Spleen (tissue), 11 donors: ENCODE measurements around the gene TSHZ2. TPM values are rescaled to one million over a fixed set of nuclear protein-coding genes. Genes with fewer than 3 reads are reported as not detected.

Experiments used
- DNase-seq: peaks from one replicate; pipeline ENCODE4 v3.0.0-alpha.2; 2020
- H3K27ac ChIP-seq, 8 donors: fragments of 200-600 bp; sonication (generic) in 7 of 8; 1 replicate in 4 of 8; 2 replicates in 4 of 8; pipeline versions ENCODE4 v1.5.0 to v1.8.0; 2016 to 2021; ENCODE audit warnings: inconsistent platforms in 4 of 8, mild to moderate bottlenecking in 4 of 8, moderate library complexity in 1 of 8
- H3K27me3 ChIP-seq, 7 donors: fragments of 200-600 bp; sonication (generic) in 6 of 7; replicated peaks in 1 of 7; 1 replicate in 4 of 7; 2 replicates in 3 of 7; pipeline versions ENCODE4 v1.5.0 to v1.8.0; 2016 to 2021; ENCODE audit warnings: inconsistent platforms in 3 of 7, mild to moderate bottlenecking in 1 of 7
- H3K36me3 ChIP-seq, 6 donors: fragments of 200-600 bp; sonication (generic) in 5 of 6; 1 replicate in 4 of 6; 2 replicates in 2 of 6; pipeline versions ENCODE4 v1.5.0 to v1.8.0; 2016 to 2021; ENCODE audit warnings: inconsistent platforms in 2 of 6
- H3K4me1 ChIP-seq, 6 donors: fragments of 200-600 bp; sonication (generic) in 5 of 6; 1 replicate in 3 of 6; 2 replicates in 3 of 6; pipeline versions ENCODE4 v1.5.0 to v1.8.0; 2016 to 2021; ENCODE audit warnings: inconsistent platforms in 3 of 6
- H3K4me3 ChIP-seq, 8 donors: fragments of 200-600 bp; sonication (generic) in 7 of 8; 1 replicate in 4 of 8; 2 replicates in 4 of 8; pipeline versions ENCODE4 v1.5.0 to v1.8.0; 2016 to 2021; ENCODE audit warnings: inconsistent platforms in 4 of 8, mild to moderate bottlenecking in 4 of 8, moderate library complexity in 2 of 8
- H3K9me3 ChIP-seq, 8 donors: fragments of 200-600 bp; sonication (generic) in 7 of 8; 1 replicate in 4 of 8; 2 replicates in 4 of 8; pipeline versions ENCODE4 v1.5.0 to v1.8.0; 2016 to 2021; ENCODE audit warnings: inconsistent platforms in 4 of 8
- POLR2A ChIP-seq, 3 donors: fragments of 450-650 bp; IDR thresholded peaks; one replicate each; pipeline ENCODE4 v1.5.1; 2017; ENCODE audit warnings: antibody characterized with exemption in 3 of 3, mild to moderate bottlenecking in 1 of 3
- POLR2AphosphoS5 ChIP-seq, 3 donors: sonication (generic); formaldehyde crosslinking; IDR thresholded peaks; one replicate each; pipeline ENCODE4 v1.5.1; 2017; ENCODE audit warnings: antibody characterized with exemption in 3 of 3
- WGBS, 5 donors: extraction: QIAGEN DNeasy Blood & Tissue Kit in 3 of 5; methylation state at CpG; one replicate each; pipeline versions ENCODE4 v1.1.5 to v1.1.7; 2013 to 2018; 5-methylcytosine and 5-hydroxymethylcytosine counted together
- intact Hi-C: fragments of 100-400 bp; cut with DNase I; formaldehyde crosslinking; loops from one replicate; pipeline ENCODE4 v1.15.0; 2023; ENCODE audit warnings: low total_unique reads
- polyA plus RNA-seq, 3 donors: library from polyadenylated mRNA; stranded (reverse); fragments of 200-250 nt; gene quantifications; one replicate each; pipeline ENCODE4 v1.2.1, GENCODE V29; 2013
- total RNA-seq, 7 donors: library from RNA; depleted of rRNA in 3 of 7; stranded (reverse); fragments of >200 nt in 3 of 7; fragmentation: NEBNext Ultra II Directional in 4 of 7; extraction: Animal tissue kit (Norgen Biotek cat#: 25700) in 4 of 7; gene quantifications; one replicate each; pipeline versions ENCODE4 v1.1.0 to v1.2.1, GENCODE V29; 2016 to 2021
- TF ChIP-seq, protein P1 (sequence below), 11 experiments: fragments of 200-600 bp in 7 of 11; fragments of 450-650 bp in 4 of 11; sonication (generic) in 4 of 11; IDR thresholded peaks in 8 of 11; conservative IDR thresholded peaks in 3 of 11; 1 replicate in 7 of 11; 2 replicates in 4 of 11; pipeline versions ENCODE4 v1.4.0 to v1.8.0; 2016 to 2021; ENCODE audit warnings: antibody characterized with exemption in 11 of 11, inconsistent platforms in 4 of 11, mild to moderate bottlenecking in 1 of 11
- donor health status: healthy with polysubstance abuse.
- donor health status: DM: no; HTN: no; CAD: no; lungs with moderate emphysema.
- donor health status: DM: no; HTN: no; CAD: no.
- donor health status: Bipolar disorder and iron deficiency.
- donor health status: healthy.
- donor health status: DM: no; HTN: no; CAD: no.
- donor health status: DM: yes; HTN: yes; CAD: no.

Gene TSHZ2
- total and polyA plus RNA-seq, 10 donors = 0.86 to 19.2 (median 15.7) TPM

DNA sequence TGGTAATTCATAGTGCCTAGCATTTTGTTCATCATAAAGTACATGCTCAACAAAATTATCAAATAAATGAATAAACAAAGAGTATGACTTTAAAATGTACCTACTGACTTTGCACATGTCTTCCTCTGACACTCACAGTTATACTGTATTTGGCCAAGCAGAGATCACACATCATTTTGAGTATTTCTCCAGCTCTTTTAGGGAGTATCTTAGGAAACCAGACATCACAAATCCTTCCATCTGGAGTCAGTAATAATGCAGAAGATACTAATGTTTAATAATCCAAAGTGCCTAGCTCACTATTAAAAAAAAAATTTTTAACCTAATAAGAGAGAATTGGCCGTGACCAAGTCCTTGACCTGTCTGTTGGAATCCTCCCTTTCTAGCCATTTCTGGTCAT lies 466.9 kb downstream of the TSHZ2 start:
- intact Hi-C loops = no loop called here
- Histone ChIP-seq H3K36me3 (no peaks in the 10 kb centered on the region), H3K27ac (no peak overlapping the region), H3K27me3 (peaks cover 0 to 13% (median 0%) of the 10 kb centered on the region in 7 donors), H3K4me3 (no peak overlapping the region), H3K9me3 (no peaks in the 10 kb centered on the region), H3K4me1 (no peaks in the 10 kb centered on the region)
- no peak for DNase-seq
- 33 to 68% (median 58%) methylated on average over 1 of the region's 1 CpG for WGBS, 5 donors
- TF ChIP-seq, protein P1, sequence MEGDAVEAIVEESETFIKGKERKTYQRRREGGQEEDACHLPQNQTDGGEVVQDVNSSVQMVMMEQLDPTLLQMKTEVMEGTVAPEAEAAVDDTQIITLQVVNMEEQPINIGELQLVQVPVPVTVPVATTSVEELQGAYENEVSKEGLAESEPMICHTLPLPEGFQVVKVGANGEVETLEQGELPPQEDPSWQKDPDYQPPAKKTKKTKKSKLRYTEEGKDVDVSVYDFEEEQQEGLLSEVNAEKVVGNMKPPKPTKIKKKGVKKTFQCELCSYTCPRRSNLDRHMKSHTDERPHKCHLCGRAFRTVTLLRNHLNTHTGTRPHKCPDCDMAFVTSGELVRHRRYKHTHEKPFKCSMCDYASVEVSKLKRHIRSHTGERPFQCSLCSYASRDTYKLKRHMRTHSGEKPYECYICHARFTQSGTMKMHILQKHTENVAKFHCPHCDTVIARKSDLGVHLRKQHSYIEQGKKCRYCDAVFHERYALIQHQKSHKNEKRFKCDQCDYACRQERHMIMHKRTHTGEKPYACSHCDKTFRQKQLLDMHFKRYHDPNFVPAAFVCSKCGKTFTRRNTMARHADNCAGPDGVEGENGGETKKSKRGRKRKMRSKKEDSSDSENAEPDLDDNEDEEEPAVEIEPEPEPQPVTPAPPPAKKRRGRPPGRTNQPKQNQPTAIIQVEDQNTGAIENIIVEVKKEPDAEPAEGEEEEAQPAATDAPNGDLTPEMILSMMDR (IDR thresholded peaks at IDR 0.05 in 8 of 11, conservative IDR thresholded peaks at IDR 0.05 in 3 of 11) = no peak
- TF ChIP-seq POLR2AphosphoS5 (IDR thresholded peaks at IDR 0.05) = no peak
- no peak for TF ChIP-seq POLR2A (IDR thresholded peaks at IDR 0.05)

GRCh38 chr20:53439616-53440015 lies 467.5 kb downstream of the TSHZ2 start:
- 68 to 82% (median 72%) methylated on average over 2 of the region's 2 CpGs for WGBS, 5 donors
- Histone ChIP-seq H3K36me3 (no peaks in the 10 kb centered on the region), H3K27me3 (peaks cover 0 to 13% (median 0%) of the 10 kb centered on the region in 7 donors), H3K27ac (no peak overlapping the region), H3K4me3 (no peak overlapping the region), H3K9me3 (no peaks in the 10 kb centered on the region), H3K4me1 (no peaks in the 10 kb centered on the region)
- intact Hi-C loops = no loop called here
- DNase-seq = no peak
- TF ChIP-seq POLR2AphosphoS5 (IDR thresholded peaks at IDR 0.05) = no peak

GRCh38 chr20:53444401-53445149 lies 472.4 kb downstream of the TSHZ2 start:
- TF ChIP-seq POLR2A (IDR thresholded peaks at IDR 0.05) (no peak), POLR2AphosphoS5 (IDR thresholded peaks at IDR 0.05) (no peak)
- TF ChIP-seq, protein P1 (IDR thresholded peaks at IDR 0.05 in 8 of 11, conservative IDR thresholded peaks at IDR 0.05 in 3 of 11) = no peak
- no peak overlapping the region for H3K4me3 ChIP-seq
- H3K27ac ChIP-seq = no peak overlapping the region
- 59 to 70% (median 65%) methylated on average over 9 of the region's 9 CpGs for WGBS, 5 donors
- no peaks in the 10 kb centered on the region for H3K36me3 ChIP-seq
- H3K4me1 ChIP-seq = no peaks in the 10 kb centered on the region
- peaks cover 0 to 6% (median 0%) of the 10 kb centered on the region in 7 donors for H3K27me3 ChIP-seq
- H3K9me3 ChIP-seq = peaks cover 6 to 30% (median 28%) of the 10 kb centered on the region in 8 donors
- intact Hi-C loops = no loop called here
- no peak for DNase-seq

DNA sequence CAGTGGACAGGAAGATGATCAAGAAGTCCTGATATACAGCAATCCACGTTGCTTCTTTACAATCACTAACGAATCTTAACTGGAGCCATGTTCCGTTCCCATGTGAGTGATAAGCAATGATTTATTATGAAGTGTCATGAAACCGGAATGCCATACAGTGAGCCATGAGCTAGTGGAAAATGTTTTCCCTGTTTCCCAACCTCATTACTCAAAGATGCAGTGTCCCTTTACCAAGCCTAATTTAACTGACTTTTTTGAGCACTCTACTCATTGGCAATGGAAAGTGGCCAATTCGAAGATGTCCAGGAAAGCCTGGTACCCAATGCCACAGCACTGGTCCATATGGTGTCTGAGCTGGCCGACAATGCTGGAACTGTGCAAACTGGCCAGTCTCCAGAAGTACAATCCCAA lies 473.2 kb downstream of the TSHZ2 start:
- H3K27me3 ChIP-seq = peaks cover 0 to 6% (median 0%) of the 10 kb centered on the region in 7 donors
- H3K4me1 ChIP-seq = no peaks in the 10 kb centered on the region
- peaks cover 6 to 38% (median 35%) of the 10 kb centered on the region in 8 donors for H3K9me3 ChIP-seq
- no peak overlapping the region for H3K27ac ChIP-seq
- intact Hi-C loops = no loop called here
- WGBS, 5 donors = 66 to 77% (median 73%) methylated on average over 6 of the region's 6 CpGs
- DNase-seq = no peak
- no peak for TF ChIP-seq POLR2A (IDR thresholded peaks at IDR 0.05)
- TF ChIP-seq POLR2AphosphoS5 (IDR thresholded peaks at IDR 0.05) = no peak
- TF ChIP-seq, protein P1 (IDR thresholded peaks at IDR 0.05 in 8 of 11, conservative IDR thresholded peaks at IDR 0.05 in 3 of 11) = no peak
- H3K36me3 ChIP-seq = no peaks in the 10 kb centered on the region
- H3K4me3 ChIP-seq = no peak overlapping the region
